Skeletal muscle tissue (tissue), 4 donors: ENCODE results near the gene CENPO. TPM values are rescaled to one million over a fixed set of nuclear protein-coding genes. Genes with fewer than 3 reads are reported as not detected.

Source experiments
- H3K27ac ChIP-seq: one replicate; pipeline ENCODE4 v1.7.0; 2013; ENCODE audit warnings: mild to moderate bottlenecking, low read depth, low read length, inconsistent platforms
- H3K27me3 ChIP-seq, 3 donors: one replicate each; pipeline ENCODE4 v1.7.0; 2013; ENCODE audit warnings: low read length in 3 of 3; ENCODE audit not compliant: control insufficient read depth in 3 of 3, insufficient read depth in 3 of 3
- H3K36me3 ChIP-seq, 3 donors: one replicate each; pipeline ENCODE4 v1.7.0; 2013; ENCODE audit warnings: low read length in 3 of 3; ENCODE audit not compliant: control insufficient read depth in 3 of 3, insufficient read depth in 3 of 3
- H3K4me1 ChIP-seq, 3 donors: one replicate each; pipeline ENCODE4 v1.7.0; 2013; ENCODE audit warnings: low read length in 3 of 3, mild to moderate bottlenecking in 3 of 3; ENCODE audit not compliant: control insufficient read depth in 3 of 3, insufficient read depth in 3 of 3
- H3K4me3 ChIP-seq, 3 donors: one replicate each; pipeline ENCODE4 v1.7.0; 2013; ENCODE audit warnings: low read length in 3 of 3
- H3K9ac ChIP-seq, 3 donors: one replicate each; pipeline ENCODE4 v1.7.0; 2013; ENCODE audit warnings: low read length in 3 of 3, mild to moderate bottlenecking in 3 of 3, moderate library complexity in 2 of 3, low read depth in 1 of 3
- H3K9me3 ChIP-seq, 3 donors: one replicate each; pipeline ENCODE4 v1.7.0; 2013; ENCODE audit warnings: low read length in 3 of 3; ENCODE audit not compliant: control insufficient read depth in 3 of 3
- total RNA-seq: library from RNA; depleted of rRNA; stranded (reverse); fragments of >200 nt; gene quantifications from one replicate; pipeline ENCODE4 v1.2.3, GENCODE V29; 2014
- donor health status: Osteomylitis.

The CENPO gene
- total RNA-seq, 1 donor from 2014 or later: 6.8 TPM

- Histone ChIP-seq H3K27ac (no peak overlapping the region), H3K27me3 (no peaks in the 10 kb centered on the region), H3K4me1 (peaks cover 0 to 4% (median 0%) of the 10 kb centered on the region in 3 donors), H3K4me3 (no peak overlapping the region), H3K9me3 (no peaks in the 10 kb centered on the region), H3K36me3 (peaks cover 0 to 3% (median 0%) of the 10 kb centered on the region in 3 donors), H3K9ac (no peak overlapping the region)
Observed at GRCh38 chr2:24809316-24810007, 16.2 kb downstream of the CENPO start.

- no peak overlapping the region for H3K4me3 ChIP-seq
- H3K36me3 ChIP-seq: peaks cover 0 to 6% (median 0%) of the 10 kb centered on the region in 3 donors
- H3K4me1 ChIP-seq: peaks cover 0 to 4% (median 0%) of the 10 kb centered on the region in 3 donors
- H3K27me3 ChIP-seq: no peaks in the 10 kb centered on the region
- H3K27ac ChIP-seq: no peak overlapping the region
- no peak overlapping the region for H3K9ac ChIP-seq
- H3K9me3 ChIP-seq: no peaks in the 10 kb centered on the region
Observed at GRCh38 chr2:24813691-24814137, 20.5 kb downstream of the CENPO start.

- no peaks in the 10 kb centered on the region for H3K9me3 ChIP-seq
- H3K36me3 ChIP-seq: peaks cover 0 to 8% (median 2%) of the 10 kb centered on the region in 3 donors
- H3K4me3 ChIP-seq: no peak overlapping the region
- H3K9ac ChIP-seq: no peak overlapping the region
- no peaks in the 10 kb centered on the region for H3K27me3 ChIP-seq
- no peak overlapping the region for H3K27ac ChIP-seq
- peaks cover 0 to 4% (median 0%) of the 10 kb centered on the region in 3 donors for H3K4me1 ChIP-seq
Observed at GRCh38 chr2:24814516-24814915, 21.3 kb downstream of the CENPO start.

- Histone ChIP-seq H3K4me1 (peaks cover 0 to 4% (median 0%) of the 10 kb centered on the region in 3 donors), H3K4me3 (no peak overlapping the region), H3K9me3 (no peaks in the 10 kb centered on the region), H3K9ac (no peak overlapping the region), H3K36me3 (peaks cover under 1 to 11% (median 2%) of the 10 kb centered on the region in 3 donors), H3K27ac (no peak overlapping the region), H3K27me3 (no peaks in the 10 kb centered on the region)
Observed at GRCh38 chr2:24815171-24815570, 21.9 kb downstream of the CENPO start.

GRCh38 chr2:24816404-24816803, 23.2 kb downstream of the CENPO start:
- Histone ChIP-seq H3K9ac (no peak overlapping the region), H3K27ac (no peak overlapping the region), H3K36me3 (peaks cover 4 to 20% (median 11%) of the 10 kb centered on the region in 3 donors), H3K27me3 (no peaks in the 10 kb centered on the region), H3K4me3 (no peak overlapping the region), H3K4me1 (peaks cover 0 to 4% (median 0%) of the 10 kb centered on the region in 3 donors), H3K9me3 (no peaks in the 10 kb centered on the region)

- no peak overlapping the region for H3K4me3 ChIP-seq
- H3K27me3 ChIP-seq: no peaks in the 10 kb centered on the region
- H3K27ac ChIP-seq: no peak overlapping the region
- H3K36me3 ChIP-seq: peaks cover 6 to 24% (median 16%) of the 10 kb centered on the region in 3 donors
- no peaks in the 10 kb centered on the region for H3K9me3 ChIP-seq
- H3K9ac ChIP-seq: no peak overlapping the region
- peaks cover 0 to 4% (median 0%) of the 10 kb centered on the region in 3 donors for H3K4me1 ChIP-seq
Observed at GRCh38 chr2:24816884-24817283, 23.7 kb downstream of the CENPO start.

- Histone ChIP-seq H3K4me3 (no peak overlapping the region), H3K9ac (no peak overlapping the region), H3K27me3 (no peaks in the 10 kb centered on the region), H3K4me1 (peaks cover 0 to 4% (median 0%) of the 10 kb centered on the region in 3 donors), H3K36me3 (peaks cover 7 to 24% (median 16%) of the 10 kb centered on the region in 3 donors), H3K9me3 (no peaks in the 10 kb centered on the region), H3K27ac (no peak overlapping the region)
Observed at GRCh38 chr2:24818721-24819167, 25.5 kb downstream of the CENPO start.

- no peaks in the 10 kb centered on the region for H3K27me3 ChIP-seq
- H3K9me3 ChIP-seq: no peaks in the 10 kb centered on the region
- peaks cover 7 to 24% (median 16%) of the 10 kb centered on the region in 3 donors for H3K36me3 ChIP-seq
- no peak overlapping the region for H3K9ac ChIP-seq
- H3K4me1 ChIP-seq: no peaks in the 10 kb centered on the region
- no peak overlapping the region for H3K27ac ChIP-seq
- H3K4me3 ChIP-seq: no peak overlapping the region
Observed at GRCh38 chr2:24819442-24820174, 26.4 kb downstream of the CENPO start.

GRCh38 chr2:24820175-24820513, 26.9 kb downstream of the CENPO start:
- Histone ChIP-seq H3K9ac (no peak overlapping the region), H3K27me3 (no peaks in the 10 kb centered on the region), H3K27ac (no peak overlapping the region), H3K4me1 (no peaks in the 10 kb centered on the region), H3K4me3 (no peak overlapping the region), H3K9me3 (no peaks in the 10 kb centered on the region), H3K36me3 (peaks cover 7 to 24% (median 16%) of the 10 kb centered on the region in 3 donors)
